ENCODE measurements around the gene FREM2.

GRCh38 chr13:38804536-38804935 is 117.7 kb downstream of the FREM2 start:
- TF ChIP-seq CTCF (IDR thresholded peaks at IDR 0.05) (no peak), POLR2AphosphoS5 (IDR thresholded peaks at IDR 0.05) (no peak)

Data from suprapubic skin (tissue), 3 donors.